Activated naive CD8-positive, alpha-beta T cell treated with anti-CD3 and anti-CD28 coated beads, Interleukin-2, amount 10 ng/mL, durations not matched to agents 7 days and 5 days (primary cell): ENCODE results near the gene CFDP1. TPM values are rescaled to one million over a fixed set of nuclear protein-coding genes. Genes with fewer than 3 reads are reported as not detected.
A peak's percentile ranks its signal among the peaks of the same experiment; 100 is the strongest.

Experiments
- ATAC-seq: fragments of 150-1000 bp; cut with Tn5 transposase; one replicate; pipeline ENCODE4 v1.10.0; 2021; ENCODE audit warnings: low read depth, moderate library complexity
- POLR2A ChIA-PET: fragments of 350-600 bp; sonication (Branson Sonifier 250); formaldehyde crosslinking; loops from one replicate; lab custom pipeline; 2021; ENCODE audit warnings: antibody characterized with exemption; lab: Charles Lee
- DNase-seq: peaks from one replicate; pipeline ENCODE4 v3.0.0; 2021
- H3K27ac Mint-ChIP-seq: one replicate; pipeline ENCODE4 v1.8.0; 2022; ENCODE audit warnings: mild to moderate bottlenecking, mixed read lengths
- H3K27me3 Mint-ChIP-seq: one replicate; pipeline ENCODE4 v1.8.0; 2022; ENCODE audit warnings: mild to moderate bottlenecking, moderate library complexity, mixed read lengths
- H3K36me3 Mint-ChIP-seq: one replicate; pipeline ENCODE4 v1.8.0; 2021; ENCODE audit warnings: mild to moderate bottlenecking, mixed read lengths
- H3K4me1 Mint-ChIP-seq: one replicate; pipeline ENCODE4 v1.8.0; 2021; ENCODE audit warnings: mixed read lengths
- H3K4me3 Mint-ChIP-seq: one replicate; pipeline ENCODE4 v1.8.0; 2022; ENCODE audit warnings: mild to moderate bottlenecking, moderate library complexity, mixed read lengths
- H3K9me3 Mint-ChIP-seq: one replicate; pipeline ENCODE4 v1.8.0; 2021; ENCODE audit warnings: mixed read lengths
- total RNA-seq, 2 experiments: library from RNA; stranded (reverse); gene quantifications; one replicate each; pipeline ENCODE4 v1.2.3, GENCODE V29; 2021

The CFDP1 gene
- total RNA-seq, 2 experiments from 2014 or later, result 47.8 to 49.4 TPM

DNA sequence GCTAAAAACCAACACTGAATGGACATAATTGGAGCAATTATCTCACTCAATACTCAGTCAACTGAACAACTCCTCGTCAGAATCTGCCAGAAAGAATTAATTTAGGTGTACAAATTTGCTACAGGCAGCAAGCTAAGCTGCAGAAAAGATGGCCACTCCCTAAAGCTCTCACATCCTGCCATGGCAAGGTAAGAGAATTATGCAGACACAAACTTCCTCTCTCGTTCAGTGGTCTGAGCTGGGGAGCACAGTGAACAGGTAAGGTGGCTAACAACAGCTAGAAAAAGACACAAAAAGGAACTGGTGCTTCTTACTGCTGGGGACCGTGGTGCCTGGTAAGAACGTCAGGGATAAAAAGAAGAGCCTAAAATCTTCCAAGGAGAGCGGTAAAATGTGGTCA, 107.0 kb downstream of the CFDP1 start:
- Mint-ChIP-seq H3K36me3 (peaks cover 16% of the 10 kb centered on the region), H3K4me3 (peak overlapping the region; percentile 57), H3K9me3 (no peaks in the 10 kb centered on the region), H3K4me1 (peaks cover 18% of the 10 kb centered on the region), H3K27ac (peak overlapping the region; percentile 62), H3K27me3 (peaks cover 7% of the 10 kb centered on the region)
- POLR2A ChIA-PET, result no interaction called here
- DNase-seq, result no peak
- peak; percentile 89 for ATAC-seq

GRCh38 chr16:75323933-75324332, 109.4 kb downstream of the CFDP1 start:
- ATAC-seq (no peak), DNase-seq (no peak)
- peaks cover 21% of the 10 kb centered on the region for H3K36me3 Mint-ChIP-seq
- H3K4me1 Mint-ChIP-seq, result peaks cover 37% of the 10 kb centered on the region
- H3K4me3 Mint-ChIP-seq, result no peak overlapping the region
- POLR2A ChIA-PET, result no interaction called here
- H3K27ac Mint-ChIP-seq, result no peak overlapping the region
- peaks cover 13% of the 10 kb centered on the region for H3K27me3 Mint-ChIP-seq
- H3K9me3 Mint-ChIP-seq, result no peaks in the 10 kb centered on the region

DNA sequence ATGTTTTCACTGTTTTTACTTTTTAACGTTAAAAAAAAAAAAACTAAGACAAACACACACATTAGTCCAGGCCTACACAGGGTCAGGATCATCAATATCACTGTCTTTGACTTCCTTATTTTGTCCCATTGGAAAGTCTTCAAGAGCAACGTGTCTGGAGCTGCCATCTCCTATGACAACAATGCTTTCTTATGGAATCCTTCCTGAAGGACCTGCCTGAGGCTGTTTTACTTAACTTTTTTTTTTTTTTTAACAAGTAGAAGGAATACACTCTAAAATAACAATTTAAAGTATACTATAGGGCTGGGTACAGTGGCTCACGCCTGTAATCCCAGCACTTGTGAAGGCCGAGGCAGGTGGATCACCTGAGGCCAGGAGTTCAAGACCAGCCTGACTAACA, 110.1 kb downstream of the CFDP1 start:
- no peak overlapping the region for H3K4me3 Mint-ChIP-seq
- H3K27me3 Mint-ChIP-seq, result peaks cover 16% of the 10 kb centered on the region
- no peak overlapping the region for H3K27ac Mint-ChIP-seq
- DNase-seq, result no peak
- peaks cover 21% of the 10 kb centered on the region for H3K36me3 Mint-ChIP-seq
- POLR2A ChIA-PET, result no interaction called here
- no peaks in the 10 kb centered on the region for H3K9me3 Mint-ChIP-seq
- H3K4me1 Mint-ChIP-seq, result peaks cover 37% of the 10 kb centered on the region
- ATAC-seq, result no peak

- Mint-ChIP-seq H3K4me1 (peaks cover 37% of the 10 kb centered on the region), H3K9me3 (no peaks in the 10 kb centered on the region), H3K36me3 (peaks cover 24% of the 10 kb centered on the region), H3K27me3 (peaks cover 18% of the 10 kb centered on the region), H3K27ac (no peak overlapping the region), H3K4me3 (no peak overlapping the region)
- ATAC-seq (no peak), DNase-seq (no peak)
- POLR2A ChIA-PET, result no interaction called here
Observed at GRCh38 chr16:75322740-75323139, 110.6 kb downstream of the CFDP1 start.

DNA sequence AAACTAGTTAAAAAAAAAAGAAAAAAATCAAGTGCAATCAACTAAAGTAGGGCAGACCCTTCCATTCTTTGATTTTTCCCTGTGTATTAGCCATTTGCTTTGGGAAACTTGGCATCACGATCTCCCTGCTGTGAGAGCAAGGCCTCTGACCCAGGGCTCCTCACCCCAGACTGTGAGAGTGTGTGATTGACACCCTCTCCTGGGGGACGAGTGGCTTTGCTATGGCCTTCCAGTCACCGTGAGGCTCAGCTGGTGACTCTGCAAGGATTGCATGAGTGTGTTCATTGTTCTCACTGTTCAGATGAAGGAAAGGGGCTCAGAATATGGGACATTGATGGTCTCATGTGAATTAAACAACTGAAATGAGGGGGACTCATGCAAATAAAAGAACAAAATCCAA, 112.9 kb downstream of the CFDP1 start:
- H3K9me3 Mint-ChIP-seq, result no peaks in the 10 kb centered on the region
- no peak for ATAC-seq
- H3K27ac Mint-ChIP-seq, result no peak overlapping the region
- POLR2A ChIA-PET, result no interaction called here
- peak overlapping the region; percentile 61 for H3K4me3 Mint-ChIP-seq
- peaks cover 32% of the 10 kb centered on the region for H3K36me3 Mint-ChIP-seq
- no peak for DNase-seq
- H3K27me3 Mint-ChIP-seq, result peaks cover 23% of the 10 kb centered on the region
- peaks cover 31% of the 10 kb centered on the region for H3K4me1 Mint-ChIP-seq

- Mint-ChIP-seq H3K4me3 (peak overlapping the region; percentile 61), H3K4me1 (peaks cover 26% of the 10 kb centered on the region), H3K36me3 (peaks cover 25% of the 10 kb centered on the region), H3K27me3 (peaks cover 23% of the 10 kb centered on the region), H3K9me3 (no peaks in the 10 kb centered on the region), H3K27ac (no peak overlapping the region)
- ATAC-seq (peak; percentile 68), DNase-seq (no peak)
- POLR2A ChIA-PET, result interaction anchor here (0.6 to 1.7 kb wide), 2 partner anchors 14 to 746 kb away, joined by 3 to 6 read pairs; no protein-coding TSS in a partner anchor
Observed at GRCh38 chr16:75319513-75320411, 113.5 kb downstream of the CFDP1 start.

DNA sequence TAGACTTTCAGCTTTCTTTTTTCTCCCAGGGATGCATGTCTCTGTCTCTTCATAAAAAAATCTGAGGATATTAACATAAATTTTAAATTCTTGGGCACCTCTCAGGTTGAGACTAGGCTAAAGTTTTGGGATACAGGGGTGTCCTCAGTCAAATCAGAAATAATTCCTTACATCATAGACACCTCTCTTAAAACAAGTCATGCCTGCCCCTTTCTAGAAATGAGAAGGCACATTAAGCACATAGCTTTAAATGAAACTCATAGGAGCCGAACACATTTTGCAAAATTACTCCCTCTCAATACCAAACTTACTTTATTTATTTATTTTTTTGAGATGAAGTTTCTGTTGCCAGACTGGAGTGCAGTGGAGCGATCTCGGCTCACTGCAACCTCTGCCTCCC, 114.6 kb downstream of the CFDP1 start:
- H3K9me3 Mint-ChIP-seq, result no peaks in the 10 kb centered on the region
- DNase-seq (no peak), ATAC-seq (no peak)
- H3K4me1 Mint-ChIP-seq, result peaks cover 22% of the 10 kb centered on the region
- POLR2A ChIA-PET, result interaction anchor here (0.6 to 1.7 kb wide), 2 partner anchors 13 to 745 kb away, joined by 3 to 6 read pairs; no protein-coding TSS in a partner anchor
- no peak overlapping the region for H3K27ac Mint-ChIP-seq
- no peak overlapping the region for H3K4me3 Mint-ChIP-seq
- peaks cover 23% of the 10 kb centered on the region for H3K27me3 Mint-ChIP-seq
- H3K36me3 Mint-ChIP-seq, result peaks cover 26% of the 10 kb centered on the region

DNA sequence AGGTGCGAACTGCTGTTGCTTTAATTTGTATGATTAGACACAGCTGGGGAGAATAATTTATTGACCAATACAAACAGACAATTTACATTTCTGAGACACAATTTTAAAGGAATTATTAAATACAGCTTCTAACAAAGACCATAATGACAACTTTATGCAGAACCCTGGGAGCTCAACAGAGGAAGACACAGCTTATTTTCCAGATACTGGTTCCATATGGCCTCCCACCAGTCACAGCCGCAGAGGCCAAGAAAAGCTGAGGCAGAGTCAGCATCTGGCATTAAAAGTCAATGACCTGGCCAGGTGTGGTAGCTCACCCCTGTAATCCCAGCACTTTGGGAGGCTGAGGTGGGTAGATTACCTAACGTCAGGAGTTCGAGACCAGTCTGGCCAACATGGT, 115.8 kb downstream of the CFDP1 start:
- DNase-seq (no peak), ATAC-seq (no peak)
- H3K27ac Mint-ChIP-seq, result no peak overlapping the region
- peaks cover 22% of the 10 kb centered on the region for H3K4me1 Mint-ChIP-seq
- no peak overlapping the region for H3K4me3 Mint-ChIP-seq
- peaks cover 23% of the 10 kb centered on the region for H3K27me3 Mint-ChIP-seq
- POLR2A ChIA-PET, result no interaction called here
- H3K9me3 Mint-ChIP-seq, result no peaks in the 10 kb centered on the region
- H3K36me3 Mint-ChIP-seq, result peaks cover 30% of the 10 kb centered on the region

DNA sequence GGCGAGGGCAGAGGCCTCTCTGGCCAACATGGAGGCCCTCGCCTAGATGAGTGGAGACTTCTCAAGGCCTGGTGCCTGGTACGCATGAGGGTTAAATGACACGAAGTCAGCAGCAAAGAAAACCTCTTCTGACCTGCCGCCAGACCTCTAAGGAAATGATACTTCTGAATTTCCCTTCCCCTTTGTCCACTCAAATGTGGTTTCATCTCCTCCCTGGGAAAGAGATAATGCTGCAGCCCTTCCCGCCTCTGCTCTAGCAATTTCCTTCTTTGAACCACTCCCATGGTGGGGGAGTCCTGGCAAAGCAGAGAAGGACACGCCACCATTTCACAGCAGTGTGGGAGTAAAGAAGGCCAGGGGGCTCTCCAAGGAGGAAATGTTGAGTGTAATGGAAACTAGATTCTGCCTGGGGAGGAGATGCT, 116.2 kb downstream of the CFDP1 start:
- H3K27ac Mint-ChIP-seq, result no peak overlapping the region
- POLR2A ChIA-PET, result no interaction called here
- DNase-seq (no peak), ATAC-seq (no peak)
- H3K27me3 Mint-ChIP-seq, result peaks cover 23% of the 10 kb centered on the region
- peaks cover 22% of the 10 kb centered on the region for H3K4me1 Mint-ChIP-seq
- H3K9me3 Mint-ChIP-seq, result no peaks in the 10 kb centered on the region
- H3K4me3 Mint-ChIP-seq, result no peak overlapping the region
- H3K36me3 Mint-ChIP-seq, result peaks cover 31% of the 10 kb centered on the region

DNA sequence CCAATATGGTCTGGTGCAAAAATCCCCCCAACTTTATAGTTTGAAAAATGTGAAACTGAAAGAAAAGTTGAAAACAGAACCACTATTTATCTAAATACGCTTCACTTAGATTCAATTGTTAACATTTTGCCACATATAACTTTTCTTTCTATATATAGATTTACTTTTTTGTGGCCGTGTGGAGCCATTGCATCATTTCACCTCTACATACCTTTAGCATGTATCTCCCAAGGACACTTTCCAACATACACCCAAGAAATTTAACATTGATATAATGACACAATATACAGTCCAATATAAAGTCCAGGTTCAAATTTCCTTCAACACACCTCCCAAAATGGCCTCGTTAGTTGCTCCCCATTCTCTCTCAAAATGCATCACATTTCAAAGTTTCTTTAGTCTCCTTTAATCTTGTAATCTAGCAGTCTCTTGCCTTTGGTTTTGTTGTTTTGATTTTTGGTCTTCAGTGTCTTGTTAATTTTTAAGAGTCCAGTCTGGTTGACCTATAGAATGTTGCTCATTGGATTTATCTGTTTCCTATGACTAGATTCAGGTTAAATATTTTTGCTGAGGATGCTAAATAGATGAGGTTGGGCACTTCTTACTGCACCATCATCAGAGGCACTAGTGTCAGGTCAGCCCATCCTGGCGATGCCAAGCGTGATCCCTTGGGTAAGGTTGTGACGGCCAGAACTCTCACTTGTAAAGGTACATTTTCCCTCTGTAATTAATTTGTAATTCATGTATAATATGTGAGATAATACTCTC, 117.6 kb downstream of the CFDP1 start:
- Mint-ChIP-seq H3K4me3 (no peak overlapping the region), H3K36me3 (peaks cover 28% of the 10 kb centered on the region), H3K4me1 (peaks cover 20% of the 10 kb centered on the region), H3K27ac (no peak overlapping the region), H3K9me3 (no peaks in the 10 kb centered on the region), H3K27me3 (peaks cover 16% of the 10 kb centered on the region)
- no peak for DNase-seq
- POLR2A ChIA-PET, result no interaction called here
- ATAC-seq, result no peak

DNA sequence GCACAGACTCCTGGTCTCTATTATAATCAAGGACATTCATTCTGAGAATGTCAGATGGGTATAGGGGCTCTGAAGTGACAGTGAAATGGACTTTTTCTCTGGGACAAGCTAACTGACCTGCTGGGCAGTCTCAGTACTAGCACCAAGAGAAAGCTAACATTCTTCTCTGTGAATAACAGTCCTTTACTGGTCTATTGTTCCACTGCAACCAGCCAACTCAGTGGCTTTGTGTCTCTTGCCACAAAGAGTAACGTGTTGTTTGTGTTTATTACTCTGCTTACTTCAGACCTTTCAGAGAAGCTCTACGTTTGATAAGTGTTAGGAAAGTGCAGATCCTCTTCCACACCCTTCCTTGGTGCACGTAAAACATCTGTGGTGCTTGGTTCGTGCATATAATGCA, 120.4 kb downstream of the CFDP1 start:
- POLR2A ChIA-PET, result no interaction called here
- H3K4me1 Mint-ChIP-seq, result peaks cover 8% of the 10 kb centered on the region

DNA sequence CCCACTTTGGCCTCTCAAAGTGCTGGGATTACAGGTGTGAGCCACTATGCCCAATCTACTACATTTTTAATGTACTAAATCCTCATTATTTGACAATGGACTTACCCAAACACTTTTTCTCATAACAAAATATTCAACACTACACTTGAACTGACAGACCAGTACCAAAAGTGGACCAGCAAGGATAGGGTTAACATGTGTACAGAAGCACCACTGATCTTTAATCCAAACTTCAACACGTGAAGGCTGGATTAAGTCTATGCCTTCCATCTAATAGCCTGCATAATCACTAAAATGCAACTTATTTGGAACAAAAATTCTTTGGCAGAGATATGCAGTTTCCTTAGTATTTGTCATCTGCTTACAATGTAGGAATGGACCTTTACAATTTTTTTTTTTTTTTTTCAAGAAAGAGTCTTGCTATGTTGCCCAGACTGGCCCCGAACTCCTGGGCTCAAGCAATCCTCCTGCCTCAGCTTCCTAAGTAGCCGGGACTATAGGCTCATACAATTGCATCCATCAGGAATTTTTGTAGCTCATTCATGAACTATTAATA, 121.8 kb downstream of the CFDP1 start:
- peaks cover 11% of the 10 kb centered on the region for H3K27me3 Mint-ChIP-seq
- H3K4me1 Mint-ChIP-seq, result peaks cover 14% of the 10 kb centered on the region
- no peak overlapping the region for H3K4me3 Mint-ChIP-seq
- no peak overlapping the region for H3K27ac Mint-ChIP-seq
- no peak for DNase-seq
- H3K36me3 Mint-ChIP-seq, result peaks cover 20% of the 10 kb centered on the region
- ATAC-seq, result no peak
- POLR2A ChIA-PET, result no interaction called here
- H3K9me3 Mint-ChIP-seq, result no peaks in the 10 kb centered on the region

More for the DNA sequence above, 120.4 kb downstream of the CFDP1 start:
- Mint-ChIP-seq H3K36me3 (peaks cover 26% of the 10 kb centered on the region), H3K4me3 (no peak overlapping the region), H3K27me3 (peaks cover 11% of the 10 kb centered on the region), H3K9me3 (no peaks in the 10 kb centered on the region), H3K27ac (no peak overlapping the region)
- ATAC-seq (no peak), DNase-seq (no peak)

- H3K9me3 Mint-ChIP-seq, result no peaks in the 10 kb centered on the region
- H3K4me3 Mint-ChIP-seq, result no peak overlapping the region
- ATAC-seq, result no peak
- POLR2A ChIA-PET, result no interaction called here
- peaks cover 6% of the 10 kb centered on the region for H3K27me3 Mint-ChIP-seq
- H3K27ac Mint-ChIP-seq, result no peak overlapping the region
- H3K4me1 Mint-ChIP-seq, result peaks cover 20% of the 10 kb centered on the region
- no peak for DNase-seq
- peaks cover 16% of the 10 kb centered on the region for H3K36me3 Mint-ChIP-seq
Observed at GRCh38 chr16:75310541-75310940, 122.8 kb downstream of the CFDP1 start.
